HCT116 (cell line): ENCODE measurements around the gene STAB1. TPM values are rescaled to one million over a fixed set of nuclear protein-coding genes. Genes with fewer than 3 reads are reported as not detected.

ENCODE experiments used
- ATAC-seq: fragments of 200-7000 bp; cut with Tn5 transposase; 2 replicates; pipeline ENCODE4 v1.9.1; 2020; ENCODE audit warnings: mild to moderate bottlenecking, moderate library complexity
- BruUV-seq: library from RNA; stranded (reverse); fragments of 400-500 nt; replicated peaks from 2 replicates; lab custom pipeline; 2021; lab: Mats Ljungman, UMichigan
- CTCF ChIA-PET: fragments of 300-600 bp; sonication (Branson Sonifier 250); formaldehyde crosslinking; loops from one replicate; lab custom pipeline; 2021; ENCODE audit warnings: antibody characterized with exemption; lab: Charles Lee
- POLR2A ChIA-PET: fragments of 300-600, 350-600 bp; sonication (Branson Sonifier 250); formaldehyde crosslinking; loops from one replicate; lab custom pipeline; 2021; ENCODE audit warnings: antibody characterized with exemption; lab: Charles Lee
- RAD21 ChIA-PET, 2 experiments: fragments of 300-600 bp; sonication (Branson Sonifier 250); formaldehyde crosslinking; loops; one replicate each; lab custom pipeline; 2023; ENCODE audit warnings: low total read pairs in 2 of 2; ENCODE audit not compliant: uncharacterized antibody in 2 of 2, unreplicated experiment in 2 of 2, low non-redundant PET in 1 of 2; lab: Charles Lee
- DNase-seq: peaks from one replicate; pipeline ENCODE4 v3.0.0-alpha.2; 2010; ENCODE audit warnings: low read depth, low spot score
- H2AFZ ChIP-seq: fragments of 200-600 bp; shearing (Covaris generic), sonication (generic); 2 replicates; pipeline ENCODE4 v1.6.1; 2017; ENCODE audit warnings: low read depth, mixed run types, mixed read lengths, antibody characterized with exemption, low read length; ENCODE audit not compliant: poor library complexity, severe bottlenecking
- H3K27ac ChIP-seq: 2 replicates; pipeline ENCODE4 v1.5.1; 2012; ENCODE audit warnings: low read depth, low read length
- H3K27me3 ChIP-seq: fragments of 200-600 bp; sonication (generic); 2 replicates; pipeline ENCODE4 v1.6.1; 2016; ENCODE audit warnings: mixed run types, low read length, mixed read lengths; ENCODE audit not compliant: insufficient read depth
- H3K36me3 ChIP-seq, 2 experiments: fragments of 200-500 bp in 1 of 2; fragments of 200-600 bp in 1 of 2; sonication (Bioruptor generic) in 1 of 2; sonication (generic) in 1 of 2; 2 replicates each; pipeline versions ENCODE4 v1.5.1 to v1.6.1; 2014 to 2016; ENCODE audit warnings: low read length in 2 of 2, inconsistent platforms in 1 of 2, mixed read lengths in 1 of 2, mixed run types in 1 of 2; ENCODE audit not compliant: insufficient read depth in 2 of 2, control insufficient read depth in 1 of 2
- H3K4me1 ChIP-seq, 2 experiments: fragments of 200-600 bp in 1 of 2; sonication (generic) in 1 of 2; 2 replicates each; pipeline versions ENCODE4 v1.5.1 to v1.6.1; 2012 to 2017; ENCODE audit warnings: low read length in 2 of 2, inconsistent platforms in 1 of 2, mild to moderate bottlenecking in 1 of 2, mixed read lengths in 1 of 2, mixed run types in 1 of 2, moderate library complexity in 1 of 2; ENCODE audit not compliant: insufficient read depth in 2 of 2, control insufficient read depth in 1 of 2
- H3K4me2 ChIP-seq: fragments of 200-600 bp; sonication (generic); 2 replicates; pipeline ENCODE4 v1.6.1; 2017; ENCODE audit warnings: mixed run types, low read length, mixed read lengths
- H3K4me3 ChIP-seq, 2 experiments: fragments of 200-600 bp in 1 of 2; sonication (generic) in 1 of 2; replicated peaks in 1 of 2; 2 replicates each; pipeline ENCODE4 v1.5.1; 2011 to 2016; ENCODE audit warnings: low read length in 2 of 2, control low read depth in 1 of 2, low read depth in 1 of 2, mild to moderate bottlenecking in 1 of 2, mixed read lengths in 1 of 2, mixed run types in 1 of 2
- H3K79me2 ChIP-seq: fragments of 200-600 bp; sonication (generic); 2 replicates; pipeline ENCODE4 v1.6.1; 2017; ENCODE audit warnings: mild to moderate bottlenecking, mixed run types, low read length, moderate library complexity, mixed read lengths; ENCODE audit not compliant: insufficient read depth
- H3K9ac ChIP-seq: fragments of 200-600 bp; sonication (generic); 2 replicates; pipeline ENCODE4 v1.6.1; 2016; ENCODE audit warnings: low read length, mixed read lengths
- H3K9me2 ChIP-seq: fragments of 200-600 bp; sonication (generic), shearing (Covaris generic); 2 replicates; pipeline ENCODE4 v1.6.1; 2017; ENCODE audit warnings: mixed run types, mild to moderate bottlenecking, moderate library complexity; ENCODE audit not compliant: insufficient read depth
- H3K9me3 ChIP-seq, 2 experiments: fragments of 200-500 bp in 1 of 2; fragments of 200-600 bp in 1 of 2; sonication (Bioruptor generic) in 1 of 2; sonication (generic) in 1 of 2; 2 replicates each; pipeline ENCODE4 v1.6.1; 2014 to 2017; ENCODE audit warnings: low read length in 2 of 2, mixed read lengths in 2 of 2, inconsistent platforms in 1 of 2, low read depth in 1 of 2, mild to moderate bottlenecking in 1 of 2, mixed run types in 1 of 2, moderate library complexity in 1 of 2; ENCODE audit not compliant: control insufficient read depth in 1 of 2, insufficient read depth in 1 of 2
- H4K20me1 ChIP-seq: fragments of 200-600 bp; sonication (generic), shearing (Covaris generic); 2 replicates; pipeline ENCODE4 v1.6.1; 2017; ENCODE audit warnings: mixed run types, mild to moderate bottlenecking, moderate library complexity; ENCODE audit not compliant: insufficient read depth
- ATF3 ChIP-seq: IDR thresholded peaks from 2 replicates; pipeline ENCODE4 v1.6.1; 2012
- CBX3 ChIP-seq: IDR thresholded peaks from 2 replicates; pipeline ENCODE4 v1.6.1; 2012; ENCODE audit warnings: low read depth
- CTCF ChIP-seq, 3 experiments: fragments of 200-600 bp in 1 of 3; sonication (generic) in 1 of 3; IDR thresholded peaks in 2 of 3; conservative IDR thresholded peaks in 1 of 3; 2 replicates each; pipeline ENCODE4 v1.5.1; 2012 to 2017; ENCODE audit warnings: low read depth in 2 of 3, low read length in 2 of 3, antibody characterized with exemption in 1 of 3, borderline replicate concordance in 1 of 3, control low read depth in 1 of 3, mild to moderate bottlenecking in 1 of 3, mixed read lengths in 1 of 3, mixed run types in 1 of 3, moderate library complexity in 1 of 3; ENCODE audit not compliant: insufficient read depth in 1 of 3
- EGR1 ChIP-seq: IDR thresholded peaks from 2 replicates; pipeline ENCODE4 v1.6.1; 2012; ENCODE audit warnings: low read depth
- EZH2 ChIP-seq: fragments of 200-600 bp; sonication (generic); IDR thresholded peaks from 2 replicates; pipeline ENCODE4 v1.6.1; 2017; ENCODE audit warnings: antibody characterized with exemption, mixed run types
- EZH2phosphoT487 ChIP-seq: fragments of 200-600 bp; IDR thresholded peaks from 2 replicates; pipeline ENCODE4 v1.6.1; 2018; ENCODE audit warnings: antibody characterized with exemption, borderline replicate concordance
- FOSL1 ChIP-seq: IDR thresholded peaks from 2 replicates; pipeline ENCODE4 v1.6.1; 2012; ENCODE audit warnings: low read depth
- MAX ChIP-seq: IDR thresholded peaks from 2 replicates; pipeline ENCODE4 v1.6.1; 2012
- POLR2A ChIP-seq: IDR thresholded peaks from 2 replicates; pipeline ENCODE4 v1.7.0; 2011; ENCODE audit warnings: borderline replicate concordance; ENCODE audit not compliant: insufficient read depth, insufficient read length; ENCODE audit errors: extremely low read depth
- REST ChIP-seq: IDR thresholded peaks from 2 replicates; pipeline ENCODE4 v1.6.1; 2012; ENCODE audit warnings: low read depth
- SP1 ChIP-seq: IDR thresholded peaks from 2 replicates; pipeline ENCODE4 v1.6.1; 2012; ENCODE audit warnings: low read depth
- SRF ChIP-seq: IDR thresholded peaks from 2 replicates; pipeline ENCODE4 v1.6.1; 2012; ENCODE audit warnings: low read depth
- ZFX ChIP-seq: fragments of 450-650 bp; IDR thresholded peaks from 2 replicates; pipeline ENCODE4 v1.6.1; 2017
- ZNF274 ChIP-seq: fragments of 200-500 bp; sonication (Bioruptor generic); IDR thresholded peaks from 2 replicates; pipeline ENCODE4 v1.6.1; 2014; ENCODE audit warnings: mild to moderate bottlenecking, low read depth, low read length, inconsistent platforms
- intact Hi-C: fragments of 100-400 bp; cut with micrococcal nuclease; formaldehyde crosslinking; loops from 2 replicates; pipeline ENCODE4 v1.10.0; 2022
- total RNA-seq: library from RNA; stranded (reverse); gene quantifications from one replicate; pipeline ENCODE4 v1.2.1, GENCODE V29; 2021; ENCODE audit not compliant: unreplicated experiment

Gene STAB1
- total RNA-seq, 1 experiment from 2014 or later, result 0.44 TPM

GRCh38 chr3:52531860-52532516 is 36.9 kb downstream of the STAB1 start:
- peaks cover 10 to 11% of the 10 kb centered on the region in 2 experiments for H3K36me3 ChIP-seq
- no peaks in the 10 kb centered on the region for H3K9me3 ChIP-seq

More at GRCh38 chr3:52531860-52532516, 36.9 kb downstream of the STAB1 start:
- ATAC-seq (no peak), DNase-seq (no peak)
- peaks cover 11 to 33% of the 10 kb centered on the region in 2 experiments; a peak in 3 of 4 replicates for H3K4me1 ChIP-seq
- ChIA-PET POLR2A (no interaction called here), RAD21 (no interaction called here), CTCF (no interaction called here)
- BruUV-seq, result TSS peak; percentile 50
- H3K9ac ChIP-seq, result peak overlapping the region; percentile 91
- H3K79me2 ChIP-seq, result peaks cover 34% of the 10 kb centered on the region
- no peaks in the 10 kb centered on the region for H3K9me2 ChIP-seq
- no peaks in the 10 kb centered on the region for H4K20me1 ChIP-seq
- H3K27me3 ChIP-seq, result no peaks in the 10 kb centered on the region
- no peak overlapping the region for H2AFZ ChIP-seq
- intact Hi-C loops, result no loop called here
- peak overlapping the region; percentile 91; the same call in 1 of the 2 replicates for H3K27ac ChIP-seq
- peak overlapping the region; percentile 92 for H3K4me2 ChIP-seq
- H3K4me3 ChIP-seq, result peak overlapping the region; percentile 72 to 79
- TF ChIP-seq EGR1 (no peak), EZH2phosphoT487 (no peak), ZFX (no peak), EZH2 (no peak), MAX (no peak), CTCF (IDR thresholded peaks at IDR 0.05 in 2 of 3, conservative IDR thresholded peaks at IDR 0.05 in 1 of 3; ENCODE audit: borderline replicate concordance in 1 of 3, insufficient read depth in 1 of 3, low read depth in 2 of 3, low read length in 2 of 3) (no peak), ZNF274 (no peak), ATF3 (no peak), POLR2A (no peak), SP1 (no peak), CBX3 (no peak), REST (no peak), SRF (no peak), FOSL1 (no peak)
